Embryonic facial prominence (tissue), 1 donor: Measurements from ENCODE around the gene PWWP2B.

Experiments
- DNase-seq: peaks from one replicate; pipeline ENCODE4 v3.0.0-alpha.2; 2016; ENCODE audit errors: extremely low spot score

Gene PWWP2B

GRCh38 chr10:132407243-132407746 is 10.3 kb downstream of the PWWP2B start:
- DNase-seq, result no peak

- no peak for DNase-seq
Measured at GRCh38 chr10:132407846-132408278, 10.9 kb downstream of the PWWP2B start.

GRCh38 chr10:132408367-132408781 is 11.4 kb downstream of the PWWP2B start:
- DNase-seq, result no peak

DNA sequence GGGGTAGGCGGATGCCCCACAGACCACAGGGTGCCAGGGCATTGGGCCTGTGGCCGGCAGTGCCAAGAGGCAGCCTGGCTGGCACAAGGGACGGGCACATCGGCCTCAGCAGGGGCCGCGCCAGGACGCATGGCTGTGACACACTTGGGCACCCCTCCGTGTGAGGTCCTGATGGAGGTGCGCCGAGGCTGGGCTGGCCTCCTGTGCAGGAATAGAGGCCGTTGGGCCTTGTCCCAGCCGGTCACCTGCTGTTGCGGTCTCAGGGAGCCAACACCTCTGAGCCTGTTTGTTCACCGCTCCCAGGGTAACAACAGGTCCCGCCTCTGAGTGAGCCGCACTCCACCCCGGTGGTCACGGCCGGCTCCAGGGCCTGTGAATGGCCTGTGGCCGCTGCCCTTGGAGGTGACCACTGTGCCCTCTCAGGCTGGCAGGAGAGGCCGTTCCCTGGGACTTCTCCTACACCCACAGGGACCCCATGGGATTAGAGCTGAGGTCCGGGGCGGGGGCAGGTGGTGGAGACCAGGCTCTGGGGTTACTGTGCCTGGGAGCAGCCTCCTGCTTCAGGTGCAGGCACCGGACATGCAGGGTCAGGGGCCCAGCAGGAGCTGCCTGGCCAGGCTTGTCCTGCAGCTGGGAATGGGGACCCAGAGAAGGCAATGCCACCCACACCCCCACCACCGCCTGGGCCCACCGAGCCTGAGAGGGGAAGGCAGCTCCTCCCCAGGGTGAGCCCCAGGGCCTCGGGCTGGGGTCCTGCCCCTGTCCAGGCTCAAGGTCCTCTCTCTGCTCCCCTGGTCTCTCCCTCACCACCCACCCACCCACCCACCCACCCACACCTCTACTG is 12.0 kb downstream of the PWWP2B start:
- no peak for DNase-seq

- DNase-seq, result no peak
Measured at GRCh38 chr10:132409667-132410028, 12.6 kb downstream of the PWWP2B start.

GRCh38 chr10:132410056-132410778 is 13.2 kb downstream of the PWWP2B start:
- DNase-seq, result no peak

GRCh38 chr10:132410779-132411532 is 14.0 kb downstream of the PWWP2B start:
- DNase-seq, result no peak

GRCh38 chr10:132411561-132412253 is 14.7 kb downstream of the PWWP2B start:
- DNase-seq, result no peak

GRCh38 chr10:132412316-132413192 is 15.6 kb downstream of the PWWP2B start:
- DNase-seq, result no peak

- no peak for DNase-seq
Measured at GRCh38 chr10:132413226-132414205, 16.5 kb downstream of the PWWP2B start.

DNA sequence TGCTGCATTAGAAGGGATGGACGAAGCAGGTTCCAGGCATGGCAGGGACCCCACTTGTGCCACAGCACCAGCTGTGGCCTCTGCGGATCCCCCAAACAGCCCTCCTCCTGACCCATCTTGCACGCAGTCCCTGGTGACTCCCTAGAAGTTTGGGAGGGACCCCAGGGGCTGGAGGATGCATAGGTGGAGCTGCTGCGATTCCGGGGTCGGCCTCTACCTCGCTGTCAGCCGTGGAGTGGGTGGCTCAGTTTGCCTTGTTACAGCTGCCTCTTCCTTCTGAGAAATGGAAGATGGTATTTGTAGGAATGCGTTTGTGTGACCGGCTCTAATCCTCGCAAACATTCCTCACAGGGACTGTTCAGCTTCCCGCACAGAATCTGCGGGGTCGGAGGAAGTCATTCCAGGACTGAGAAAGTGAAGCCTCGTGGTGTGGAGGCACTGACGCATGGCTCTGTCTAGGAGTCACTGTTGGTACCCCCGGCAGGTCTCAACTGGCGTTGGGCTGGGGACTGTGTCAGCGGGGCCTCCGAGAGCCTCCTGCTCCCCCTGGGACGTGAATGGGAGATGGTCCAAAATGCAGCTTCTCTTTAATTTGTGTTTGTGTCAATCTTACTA is 17.5 kb downstream of the PWWP2B start:
- no peak for DNase-seq

GRCh38 chr10:132415255-132415654 is 18.3 kb downstream of the PWWP2B start:
- DNase-seq, result no peak

- no peak for DNase-seq
Measured at GRCh38 chr10:132415956-132416355, 19.0 kb downstream of the PWWP2B start.

DNA sequence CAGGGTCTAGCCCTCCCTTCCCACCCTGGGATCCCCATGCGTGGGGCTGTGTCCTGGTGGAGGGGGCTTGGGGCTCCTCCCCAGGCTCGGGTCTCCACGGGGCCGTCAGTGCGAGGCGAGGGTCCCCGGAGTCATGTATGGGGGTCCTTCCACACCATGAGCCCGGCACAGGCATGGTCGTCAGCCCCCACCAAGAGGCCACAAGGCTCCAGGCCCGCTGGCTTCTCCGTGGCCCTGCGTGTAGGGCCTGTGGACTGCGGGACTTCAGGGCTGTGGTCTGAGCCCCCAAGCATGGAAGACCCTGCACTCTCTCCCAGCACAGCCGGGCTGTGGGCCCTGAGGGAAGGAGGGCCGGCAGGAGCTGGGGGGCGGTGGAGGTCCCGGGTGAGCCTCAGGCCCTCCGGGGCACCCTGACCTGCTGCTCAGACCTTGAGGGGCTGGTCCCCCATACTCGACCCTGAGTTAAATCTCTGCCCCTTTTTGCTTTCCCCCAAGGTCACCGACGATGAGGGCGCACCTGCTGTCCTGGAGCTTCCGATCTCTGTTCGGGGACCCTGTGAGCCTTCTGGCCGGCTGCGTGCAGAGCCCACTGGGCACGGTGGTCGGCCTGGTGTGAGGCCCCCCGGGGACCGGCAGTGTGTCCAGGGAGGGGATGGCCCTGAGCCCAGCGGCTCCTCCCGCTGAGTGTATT is 19.7 kb downstream of the PWWP2B start:
- no peak for DNase-seq

DNA sequence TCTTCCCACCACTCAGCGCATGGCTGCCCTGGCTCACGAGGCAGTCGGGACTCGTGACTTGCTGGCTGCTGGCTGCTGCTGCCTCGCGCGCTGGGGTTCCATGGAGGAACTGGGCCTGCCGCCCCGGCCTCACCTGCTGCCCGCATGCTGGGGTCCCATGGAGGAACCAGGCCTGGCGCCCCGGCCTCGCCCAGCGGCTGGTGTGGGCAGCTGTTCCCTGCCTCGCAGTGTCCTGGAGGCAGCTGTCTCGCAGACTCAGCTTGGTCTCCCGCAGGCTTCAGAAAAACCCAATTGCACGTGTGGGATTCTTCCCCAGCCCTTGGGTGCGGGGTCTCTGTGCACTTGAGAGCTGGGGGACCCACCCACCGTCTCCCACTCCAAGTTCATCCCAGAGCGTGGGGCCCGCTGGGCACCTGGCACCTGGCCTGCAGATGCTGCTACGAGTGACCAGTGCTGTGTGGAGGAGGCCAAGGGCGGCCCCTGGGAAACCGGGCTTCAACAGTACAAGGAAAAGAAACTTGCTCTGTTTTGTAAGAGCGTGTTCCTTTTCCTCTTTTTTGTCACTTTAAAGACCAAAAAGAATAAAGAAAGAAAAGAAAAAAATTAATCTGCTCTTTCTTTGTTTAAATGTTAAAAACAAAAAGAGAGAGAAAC is 20.4 kb downstream of the PWWP2B start:
- DNase-seq, result no peak

- DNase-seq, result no peak
Measured at GRCh38 chr10:132417957-132418441, 21.0 kb downstream of the PWWP2B start.
